Lower leg skin (tissue), 3 donors: ENCODE measurements around the gene POMC.

Experiments
- POLR2A ChIP-seq, 2 donors: fragments of 450-650 bp; IDR thresholded peaks; one replicate each; pipeline ENCODE4 v1.6.1; 2016 to 2017; ENCODE audit warnings: antibody characterized with exemption in 2 of 2, mild to moderate bottlenecking in 1 of 2, moderate library complexity in 1 of 2
- TF ChIP-seq, protein P1 (sequence below), 3 donors: fragments of 450-650 bp; IDR thresholded peaks; one replicate each; pipeline ENCODE4 v1.5.1; 2016; ENCODE audit warnings: antibody characterized with exemption in 3 of 3, mild to moderate bottlenecking in 3 of 3, moderate library complexity in 2 of 3

DNA sequence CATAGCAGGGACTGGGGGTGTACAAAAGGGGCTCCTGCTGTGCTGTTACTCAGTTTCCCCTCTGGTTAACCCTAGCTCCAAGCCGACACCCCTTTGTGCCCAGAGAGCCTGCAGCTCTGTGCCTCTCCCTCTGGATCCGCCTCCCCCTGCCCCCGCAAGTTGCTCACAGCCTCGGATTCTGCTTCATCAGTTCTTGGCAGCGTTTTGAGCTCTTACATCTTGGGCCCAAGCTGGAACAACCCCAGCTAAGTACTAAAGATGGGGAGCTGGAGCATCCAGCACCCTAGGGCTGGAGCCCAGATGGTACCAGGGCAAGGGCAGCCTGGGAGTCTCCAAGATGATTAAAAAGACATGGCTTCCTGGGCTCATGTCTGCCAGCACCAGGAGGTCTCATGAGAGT is 40.7 kb downstream of the POMC start:
- TF ChIP-seq, protein P1, sequence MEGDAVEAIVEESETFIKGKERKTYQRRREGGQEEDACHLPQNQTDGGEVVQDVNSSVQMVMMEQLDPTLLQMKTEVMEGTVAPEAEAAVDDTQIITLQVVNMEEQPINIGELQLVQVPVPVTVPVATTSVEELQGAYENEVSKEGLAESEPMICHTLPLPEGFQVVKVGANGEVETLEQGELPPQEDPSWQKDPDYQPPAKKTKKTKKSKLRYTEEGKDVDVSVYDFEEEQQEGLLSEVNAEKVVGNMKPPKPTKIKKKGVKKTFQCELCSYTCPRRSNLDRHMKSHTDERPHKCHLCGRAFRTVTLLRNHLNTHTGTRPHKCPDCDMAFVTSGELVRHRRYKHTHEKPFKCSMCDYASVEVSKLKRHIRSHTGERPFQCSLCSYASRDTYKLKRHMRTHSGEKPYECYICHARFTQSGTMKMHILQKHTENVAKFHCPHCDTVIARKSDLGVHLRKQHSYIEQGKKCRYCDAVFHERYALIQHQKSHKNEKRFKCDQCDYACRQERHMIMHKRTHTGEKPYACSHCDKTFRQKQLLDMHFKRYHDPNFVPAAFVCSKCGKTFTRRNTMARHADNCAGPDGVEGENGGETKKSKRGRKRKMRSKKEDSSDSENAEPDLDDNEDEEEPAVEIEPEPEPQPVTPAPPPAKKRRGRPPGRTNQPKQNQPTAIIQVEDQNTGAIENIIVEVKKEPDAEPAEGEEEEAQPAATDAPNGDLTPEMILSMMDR (IDR thresholded peaks at IDR 0.05), result no peak
- no peak for TF ChIP-seq POLR2A (IDR thresholded peaks at IDR 0.05)
